ENCODE results near the gene NUAK2. TPM values are rescaled to one million over a fixed set of nuclear protein-coding genes. Genes with fewer than 3 reads are reported as not detected.
A peak's percentile ranks its signal among the peaks of the same experiment; 100 is the strongest.
"Not testable (repeated sequence)": the region's sequence is repeated elsewhere in the genome, so short reads cannot be mapped to it uniquely, and the experiment has no call there.

The NUAK2 gene
- total RNA-seq (0.40 TPM), polyA plus RNA-seq (ENCODE audit: insufficient read depth in 1 of 8, insufficient read length in 8 of 8, low replicate concordance in 1 of 8) (1 to 10 TPM in 1 of 8 donors, under 1 TPM in 7; 0.35 to 1.5 (median 0.42) TPM)
- long read RNA-seq, donor 1: 0 reads
- long read RNA-seq, donor 2: 0 reads
- long read RNA-seq, donor 3: 0 reads
- long read RNA-seq, donor 4: 0 reads
- long read RNA-seq, donor 5: 0 reads
- long read RNA-seq, donor 6: 0 reads
- long read RNA-seq, donor 7: 0 reads
- long read RNA-seq, donor 8: 0 reads
- long read RNA-seq, donor 9: 0 reads
- long read RNA-seq, donor 10, partial matches to known transcripts: 0 of 1 reads
- long read RNA-seq, donor 10, other reads (novel, unspliced or antisense): 0 of 1 reads
- long read RNA-seq, donor 11: 0 reads

GRCh38 chr1:205321162-205321958, at the start of gene NUAK2:
Gene NUAK2 (minus strand): TSS chr1:205321745. CDS start chr1:205321628, 117 bp downstream.
- peaks cover 16% of the 10 kb centered on the region for H3K27me3 ChIP-seq (ENCODE audit: control insufficient read depth, insufficient read depth, low read length)
- no peaks in the 10 kb centered on the region for H3K36me3 ChIP-seq (ENCODE audit: control insufficient read depth, insufficient read depth, low read length)
- peak within 1 kb of the TSS; percentile 44 for H3K4me3 ChIP-seq (ENCODE audit: low read length)
- peaks cover 36% of the 10 kb centered on the region for H3K4me1 ChIP-seq (ENCODE audit: control insufficient read depth, insufficient read depth, low read length)
- H3K27ac ChIP-seq (ENCODE audit: low read length): no peak within 1 kb of the TSS
- DNase-seq: peak; percentile 88
- under 1% methylated on average over 73 of the region's 75 CpGs for WGBS (ENCODE audit: insufficient coverage)
- H3K9me3 ChIP-seq (replicated peaks; ENCODE audit: control insufficient read depth, low read depth, low read length): no peaks in the 10 kb centered on the region

- Histone ChIP-seq H3K9me3 (replicated peaks; ENCODE audit: control insufficient read depth, low read depth, low read length) (no peaks in the 10 kb centered on the region), H3K27me3 (ENCODE audit: control insufficient read depth, insufficient read depth, low read length) (peaks cover 2% of the 10 kb centered on the region), H3K4me1 (ENCODE audit: control insufficient read depth, insufficient read depth, low read length) (no peaks in the 10 kb centered on the region), H3K27ac (ENCODE audit: low read length) (no peak overlapping the region), H3K36me3 (ENCODE audit: control insufficient read depth, insufficient read depth, low read length) (no peaks in the 10 kb centered on the region), H3K4me3 (ENCODE audit: low read length) (no peak overlapping the region)
- DNase-seq: no peak
Observed at GRCh38 chr1:205370780-205371179, 49.2 kb upstream of the NUAK2 start.

DNA sequence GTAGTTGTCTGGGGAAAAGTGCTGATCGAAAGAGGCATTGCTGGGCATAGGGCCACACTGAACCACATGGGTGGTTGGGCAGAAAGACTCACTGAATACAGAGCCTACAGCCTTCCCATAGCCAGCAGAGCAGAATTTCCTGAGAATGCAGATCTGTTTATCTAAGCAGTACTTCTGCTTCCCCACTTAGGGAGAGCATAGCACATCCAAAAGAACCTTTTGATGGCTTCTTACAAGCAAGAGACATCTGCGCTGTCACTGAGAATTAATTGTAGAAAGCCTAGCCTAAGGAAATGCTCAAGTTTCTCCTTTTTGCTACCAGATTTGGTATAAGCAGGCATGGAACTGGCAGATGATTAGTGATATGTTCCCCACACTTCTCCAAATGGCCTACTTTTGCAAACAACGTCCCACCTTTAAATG, 48.2 kb upstream of the NUAK2 start:
- no peak overlapping the region for H3K4me3 ChIP-seq (ENCODE audit: low read length)
- H3K9me3 ChIP-seq (replicated peaks; ENCODE audit: control insufficient read depth, low read depth, low read length): no peaks in the 10 kb centered on the region

DNA sequence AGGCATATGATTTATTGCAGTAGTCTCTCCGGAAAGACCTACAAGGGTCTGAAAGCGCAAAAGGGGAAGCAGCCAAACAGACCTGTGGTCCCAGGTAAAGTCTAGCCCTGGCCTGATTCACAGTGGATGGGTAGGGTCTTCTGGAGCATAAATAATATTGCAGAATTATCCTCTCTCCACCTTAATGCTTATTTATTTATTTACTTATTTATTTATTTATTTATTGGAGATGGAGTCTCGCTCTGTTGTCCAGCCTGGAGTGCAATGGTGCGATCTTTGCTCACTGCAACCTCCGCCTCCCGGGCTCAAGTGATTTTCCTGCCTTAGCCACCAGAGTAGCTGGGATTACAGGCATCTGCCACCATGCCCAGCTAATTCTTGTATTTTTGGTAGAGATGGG, 46.9 kb upstream of the NUAK2 start:
- Histone ChIP-seq H3K9me3 (replicated peaks; ENCODE audit: control insufficient read depth, low read depth, low read length) (no peaks in the 10 kb centered on the region), H3K4me3 (ENCODE audit: low read length) (no peak overlapping the region), H3K36me3 (ENCODE audit: control insufficient read depth, insufficient read depth, low read length) (no peaks in the 10 kb centered on the region), H3K27me3 (ENCODE audit: control insufficient read depth, insufficient read depth, low read length) (peaks cover 2% of the 10 kb centered on the region), H3K27ac (ENCODE audit: low read length) (no peak overlapping the region), H3K4me1 (ENCODE audit: control insufficient read depth, insufficient read depth, low read length) (no peaks in the 10 kb centered on the region)
- DNase-seq: no peak
- WGBS (ENCODE audit: insufficient coverage): 84% methylated on average over 5 of the region's 6 CpGs

More for the DNA sequence above, 48.2 kb upstream of the NUAK2 start:
- 40% methylated on average over 1 of the region's 3 CpGs for WGBS (ENCODE audit: insufficient coverage)
- Histone ChIP-seq H3K4me1 (ENCODE audit: control insufficient read depth, insufficient read depth, low read length) (no peaks in the 10 kb centered on the region), H3K27me3 (ENCODE audit: control insufficient read depth, insufficient read depth, low read length) (peaks cover 2% of the 10 kb centered on the region), H3K27ac (ENCODE audit: low read length) (no peak overlapping the region), H3K36me3 (ENCODE audit: control insufficient read depth, insufficient read depth, low read length) (no peaks in the 10 kb centered on the region)
- DNase-seq: no peak

DNA sequence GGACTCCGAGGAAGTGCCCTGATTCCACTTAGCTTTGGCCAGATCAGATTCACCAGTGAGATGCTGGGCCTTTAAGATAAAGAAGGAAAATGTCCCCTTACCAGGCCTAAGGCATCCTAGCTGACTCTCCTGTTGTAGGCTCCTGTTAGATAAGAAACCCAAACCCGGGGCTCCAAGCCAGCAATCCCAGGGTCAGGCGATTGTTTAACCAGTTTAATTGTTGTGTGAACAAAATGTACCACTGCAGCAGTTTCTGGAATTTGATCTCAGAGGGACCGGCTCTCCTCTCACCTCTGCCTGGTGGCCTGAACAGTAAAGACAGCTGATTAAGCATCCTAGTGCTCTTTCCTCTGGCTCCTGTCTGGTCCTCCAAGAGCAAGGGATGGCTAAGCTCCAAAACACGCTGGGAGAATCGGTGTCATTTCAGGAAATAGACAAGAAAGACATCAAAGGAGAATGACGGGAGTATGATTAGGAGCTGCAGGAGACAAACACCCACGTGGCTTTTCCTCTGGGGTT, 44.5 kb upstream of the NUAK2 start:
- H3K4me3 ChIP-seq (ENCODE audit: low read length): no peak overlapping the region
- H3K4me1 ChIP-seq (ENCODE audit: control insufficient read depth, insufficient read depth, low read length): no peaks in the 10 kb centered on the region
- no peaks in the 10 kb centered on the region for H3K36me3 ChIP-seq (ENCODE audit: control insufficient read depth, insufficient read depth, low read length)
- H3K27me3 ChIP-seq (ENCODE audit: control insufficient read depth, insufficient read depth, low read length): no peaks in the 10 kb centered on the region
- H3K9me3 ChIP-seq (replicated peaks; ENCODE audit: control insufficient read depth, low read depth, low read length): no peaks in the 10 kb centered on the region
- no peak for DNase-seq
- WGBS (ENCODE audit: insufficient coverage): 25% methylated on average over 1 of the region's 8 CpGs
- no peak overlapping the region for H3K27ac ChIP-seq (ENCODE audit: low read length)

DNA sequence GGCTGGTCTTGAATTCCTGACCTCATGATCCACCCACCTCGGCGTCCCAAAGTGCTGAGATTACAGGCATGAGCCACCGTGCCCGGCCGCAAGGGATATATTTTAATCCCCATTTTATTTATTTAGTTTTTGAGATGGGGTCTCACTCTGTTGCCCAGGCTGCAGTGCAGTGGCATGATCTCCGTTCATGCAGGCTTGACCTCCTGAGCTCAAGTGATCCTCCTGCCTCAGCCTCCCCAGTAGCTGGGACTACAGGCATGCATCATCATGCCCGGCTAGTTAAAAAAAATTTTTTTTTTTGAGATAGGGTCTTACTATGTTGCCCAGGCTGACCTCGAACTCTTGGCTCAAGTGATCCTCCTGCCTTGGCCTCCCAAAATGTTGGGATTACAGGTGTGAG, 43.5 kb upstream of the NUAK2 start:
- H3K9me3 ChIP-seq (replicated peaks; ENCODE audit: control insufficient read depth, low read depth, low read length); H3K4me3 ChIP-seq (ENCODE audit: low read length); H3K4me1 ChIP-seq (ENCODE audit: control insufficient read depth, insufficient read depth, low read length); H3K27me3 ChIP-seq (ENCODE audit: control insufficient read depth, insufficient read depth, low read length); H3K36me3 ChIP-seq (ENCODE audit: control insufficient read depth, insufficient read depth, low read length); H3K27ac ChIP-seq (ENCODE audit: low read length); DNase-seq: not testable (repeated sequence)
- 100% methylated on average over 1 of the region's 8 CpGs for WGBS (ENCODE audit: insufficient coverage)

- H3K27ac ChIP-seq (ENCODE audit: low read length): no peak overlapping the region
- no peaks in the 10 kb centered on the region for H3K27me3 ChIP-seq (ENCODE audit: control insufficient read depth, insufficient read depth, low read length)
- H3K4me1 ChIP-seq (ENCODE audit: control insufficient read depth, insufficient read depth, low read length): peaks cover 19% of the 10 kb centered on the region
- no peaks in the 10 kb centered on the region for H3K9me3 ChIP-seq (replicated peaks; ENCODE audit: control insufficient read depth, low read depth, low read length)
- DNase-seq: no peak
- no peak overlapping the region for H3K4me3 ChIP-seq (ENCODE audit: low read length)
- H3K36me3 ChIP-seq (ENCODE audit: control insufficient read depth, insufficient read depth, low read length): no peaks in the 10 kb centered on the region
- WGBS (ENCODE audit: insufficient coverage): 60% methylated on average over 3 of the region's 4 CpGs
Observed at GRCh38 chr1:205360891-205361290, 39.3 kb upstream of the NUAK2 start.

- DNase-seq: peak; percentile 52
- 46% methylated on average over 10 of the region's 11 CpGs for WGBS (ENCODE audit: insufficient coverage)
- no peaks in the 10 kb centered on the region for H3K9me3 ChIP-seq (replicated peaks; ENCODE audit: control insufficient read depth, low read depth, low read length)
- H3K27ac ChIP-seq (ENCODE audit: low read length): no peak overlapping the region
- no peak overlapping the region for H3K4me3 ChIP-seq (ENCODE audit: low read length)
- H3K36me3 ChIP-seq (ENCODE audit: control insufficient read depth, insufficient read depth, low read length): no peaks in the 10 kb centered on the region
- peaks cover 19% of the 10 kb centered on the region for H3K4me1 ChIP-seq (ENCODE audit: control insufficient read depth, insufficient read depth, low read length)
- no peaks in the 10 kb centered on the region for H3K27me3 ChIP-seq (ENCODE audit: control insufficient read depth, insufficient read depth, low read length)
Observed at GRCh38 chr1:205359771-205360565, 38.4 kb upstream of the NUAK2 start.

DNA sequence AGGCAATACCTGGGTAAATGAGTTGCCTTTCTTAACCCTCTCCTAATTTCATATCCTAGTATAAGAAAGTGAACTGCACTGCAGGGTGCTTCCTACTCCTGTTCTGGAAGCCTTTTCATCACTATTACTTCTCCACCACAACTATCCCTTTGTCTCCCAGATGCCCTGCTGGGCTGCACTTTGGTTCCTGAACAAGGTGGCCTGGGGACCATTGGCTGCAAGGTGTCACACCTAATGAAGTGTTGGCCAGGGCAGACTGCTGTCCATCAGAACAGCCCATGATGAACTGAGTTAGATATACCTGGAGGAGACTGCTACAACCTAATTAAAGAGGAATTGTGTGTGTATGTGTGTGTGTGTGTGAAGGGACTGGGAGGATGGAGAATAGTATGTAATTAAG, 37.0 kb upstream of the NUAK2 start:
- Histone ChIP-seq H3K4me1 (ENCODE audit: control insufficient read depth, insufficient read depth, low read length) (peaks cover 19% of the 10 kb centered on the region), H3K4me3 (ENCODE audit: low read length) (no peak overlapping the region), H3K36me3 (ENCODE audit: control insufficient read depth, insufficient read depth, low read length) (no peaks in the 10 kb centered on the region), H3K27me3 (ENCODE audit: control insufficient read depth, insufficient read depth, low read length) (no peaks in the 10 kb centered on the region), H3K9me3 (replicated peaks; ENCODE audit: control insufficient read depth, low read depth, low read length) (no peaks in the 10 kb centered on the region), H3K27ac (ENCODE audit: low read length) (no peak overlapping the region)
- no peak for DNase-seq

GRCh38 chr1:205357567-205357966, 36.0 kb upstream of the NUAK2 start:
- Histone ChIP-seq H3K9me3 (replicated peaks; ENCODE audit: control insufficient read depth, low read depth, low read length) (no peaks in the 10 kb centered on the region), H3K4me1 (ENCODE audit: control insufficient read depth, insufficient read depth, low read length) (peaks cover 19% of the 10 kb centered on the region), H3K4me3 (ENCODE audit: low read length) (no peak overlapping the region), H3K36me3 (ENCODE audit: control insufficient read depth, insufficient read depth, low read length) (no peaks in the 10 kb centered on the region), H3K27me3 (ENCODE audit: control insufficient read depth, insufficient read depth, low read length) (no peaks in the 10 kb centered on the region), H3K27ac (ENCODE audit: low read length) (no peak overlapping the region)
- no peak for DNase-seq
- no CpG with 5 or more reads among the region's 3 CpGs for WGBS (ENCODE audit: insufficient coverage)
